ENCODE results near the gene MYO1B.
"Not testable (repeated sequence)": the region's sequence is repeated elsewhere in the genome, so short reads cannot be mapped to it uniquely, and the experiment has no call there.

Gene MYO1B

GRCh38 chr2:191427031-191427430 is 181.8 kb downstream of the MYO1B start:
- no peak for DNase-seq (ENCODE audit: low spot score)
- Mint-ChIP-seq H3K27ac (no peak overlapping the region), H3K36me3 (ENCODE audit: low read depth) (no peaks in the 10 kb centered on the region), H3K27me3 (ENCODE audit: low read depth) (no peaks in the 10 kb centered on the region), H3K4me3 (no peak overlapping the region), H3K4me1 (ENCODE audit: low read depth) (no peaks in the 10 kb centered on the region), H3K9me3 (no peaks in the 10 kb centered on the region)

DNA sequence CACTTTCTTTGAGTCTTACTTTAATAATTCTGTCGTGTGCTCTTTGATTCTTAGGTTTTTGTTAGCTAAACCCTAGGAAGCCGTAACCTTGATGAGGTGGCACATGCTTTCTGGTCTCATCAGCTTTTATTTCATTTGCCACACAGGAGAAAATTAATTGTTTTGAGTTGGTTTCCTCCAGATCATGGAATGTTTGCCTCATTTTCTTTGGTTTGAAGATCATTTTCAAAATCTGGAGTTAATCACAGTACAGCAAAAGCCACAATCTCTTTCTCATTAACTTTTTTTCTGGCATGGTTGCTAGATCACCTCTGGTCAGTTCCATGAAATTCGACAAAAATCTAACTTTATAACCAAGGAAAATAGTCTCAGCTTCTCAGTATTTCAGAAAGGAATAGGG is 182.9 kb downstream of the MYO1B start:
- H3K27ac Mint-ChIP-seq = no peak overlapping the region
- no peaks in the 10 kb centered on the region for H3K27me3 Mint-ChIP-seq (ENCODE audit: low read depth)
- no peaks in the 10 kb centered on the region for H3K4me1 Mint-ChIP-seq (ENCODE audit: low read depth)
- no peak overlapping the region for H3K4me3 Mint-ChIP-seq
- DNase-seq (ENCODE audit: low spot score) = no peak
- no peaks in the 10 kb centered on the region for H3K9me3 Mint-ChIP-seq
- no peaks in the 10 kb centered on the region for H3K36me3 Mint-ChIP-seq (ENCODE audit: low read depth)

DNA sequence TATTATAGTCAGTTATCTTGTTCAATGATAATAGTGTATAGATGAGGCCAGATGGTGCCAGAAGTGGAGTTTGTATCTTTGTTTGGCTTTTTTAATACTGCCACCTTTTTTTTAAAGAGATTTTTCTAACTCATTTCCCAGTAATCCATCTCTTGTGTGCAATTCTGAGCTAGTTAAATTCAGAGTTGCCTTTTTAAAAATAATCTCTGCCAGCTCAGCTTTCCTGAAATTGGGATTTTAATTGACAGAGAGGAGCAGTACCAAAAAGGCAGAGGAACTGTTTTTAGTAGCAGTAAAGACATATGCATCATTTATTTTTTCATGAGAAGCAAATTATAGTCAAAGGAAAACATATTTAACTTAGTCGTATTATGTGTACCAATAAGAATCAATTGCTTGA is 185.3 kb downstream of the MYO1B start:
- Mint-ChIP-seq H3K27ac (no peak overlapping the region), H3K4me3 (no peak overlapping the region), H3K27me3 (ENCODE audit: low read depth) (peaks cover 6% of the 10 kb centered on the region), H3K9me3 (no peaks in the 10 kb centered on the region), H3K4me1 (ENCODE audit: low read depth) (no peaks in the 10 kb centered on the region), H3K36me3 (ENCODE audit: low read depth) (no peaks in the 10 kb centered on the region)
- DNase-seq (ENCODE audit: low spot score) = no peak

- H3K27me3 Mint-ChIP-seq (ENCODE audit: low read depth) = peaks cover 6% of the 10 kb centered on the region
- no peaks in the 10 kb centered on the region for H3K4me1 Mint-ChIP-seq (ENCODE audit: low read depth)
- H3K4me3 Mint-ChIP-seq = no peak overlapping the region
- H3K9me3 Mint-ChIP-seq = no peaks in the 10 kb centered on the region
- no peak for DNase-seq (ENCODE audit: low spot score)
- no peaks in the 10 kb centered on the region for H3K36me3 Mint-ChIP-seq (ENCODE audit: low read depth)
- H3K27ac Mint-ChIP-seq = no peak overlapping the region
These were observed 186.9 kb downstream of the MYO1B start for GRCh38 chr2:191432121-191432520.

DNA sequence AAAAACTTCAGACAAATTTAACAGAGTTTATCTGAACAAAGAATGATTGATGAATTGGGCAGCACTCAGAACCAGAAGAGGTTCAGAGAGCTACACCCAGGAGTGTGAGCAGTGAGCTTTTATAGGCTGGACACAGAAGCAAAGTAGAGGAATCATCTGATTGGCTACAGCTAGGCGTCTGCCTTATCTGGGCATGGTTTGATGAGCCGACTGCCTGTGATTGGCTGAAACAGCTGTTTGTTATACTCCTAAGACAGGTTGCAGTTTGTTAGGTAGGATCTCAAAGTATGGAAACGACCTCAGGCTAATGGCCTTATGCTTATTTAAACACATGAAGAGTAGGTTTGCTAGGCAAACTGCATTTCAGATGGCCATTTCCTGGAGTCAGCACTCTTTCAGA is 188.9 kb downstream of the MYO1B start:
- Mint-ChIP-seq H3K27ac (no peak overlapping the region), H3K36me3 (ENCODE audit: low read depth) (no peaks in the 10 kb centered on the region)

GRCh38 chr2:191435141-191435540 is 189.9 kb downstream of the MYO1B start:
- no peak overlapping the region for H3K4me3 Mint-ChIP-seq
- H3K4me1 Mint-ChIP-seq (ENCODE audit: low read depth) = no peaks in the 10 kb centered on the region
- H3K27ac Mint-ChIP-seq = no peak overlapping the region
- H3K27me3 Mint-ChIP-seq (ENCODE audit: low read depth) = peaks cover 11% of the 10 kb centered on the region
- H3K36me3 Mint-ChIP-seq (ENCODE audit: low read depth) = no peaks in the 10 kb centered on the region
- no peaks in the 10 kb centered on the region for H3K9me3 Mint-ChIP-seq
- DNase-seq (ENCODE audit: low spot score) = no peak

More for the DNA sequence above, 188.9 kb downstream of the MYO1B start:
- H3K27me3 Mint-ChIP-seq (ENCODE audit: low read depth) = peaks cover 11% of the 10 kb centered on the region
- DNase-seq (ENCODE audit: low spot score) = no peak
- H3K4me1 Mint-ChIP-seq (ENCODE audit: low read depth) = no peaks in the 10 kb centered on the region
- no peak overlapping the region for H3K4me3 Mint-ChIP-seq
- no peaks in the 10 kb centered on the region for H3K9me3 Mint-ChIP-seq

DNA sequence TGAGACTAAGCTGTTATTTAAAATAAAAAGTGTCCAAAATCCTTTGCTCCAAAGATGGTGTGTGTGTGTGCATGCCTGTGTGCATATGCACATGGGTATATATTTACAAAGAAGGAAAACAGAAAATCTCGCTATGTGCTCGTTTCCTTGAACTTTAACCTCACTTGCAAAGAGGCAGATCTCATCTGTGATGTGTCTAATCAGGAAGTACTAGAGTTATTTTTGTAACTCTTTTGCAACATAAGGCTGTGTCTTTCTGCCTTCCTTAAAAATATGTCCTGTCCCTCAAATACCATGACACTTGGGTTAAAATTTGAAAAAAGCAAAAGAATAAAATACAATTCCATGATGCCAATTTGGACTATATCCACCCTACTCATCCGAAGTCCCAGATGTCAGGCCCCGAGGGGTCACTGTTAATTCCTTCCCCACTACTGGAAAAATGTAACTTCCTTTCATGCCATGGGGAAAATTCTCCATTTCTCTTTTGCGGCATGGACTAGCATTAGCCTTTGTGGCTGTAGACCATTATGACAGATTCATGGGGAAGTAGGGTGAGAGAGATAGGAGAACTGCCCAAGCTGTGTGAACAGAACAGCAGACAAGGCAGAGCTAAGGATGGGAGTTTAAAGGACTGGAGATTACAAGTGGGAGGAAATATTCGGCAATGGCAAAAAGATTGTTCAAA is 191.3 kb downstream of the MYO1B start:
- Mint-ChIP-seq H3K27ac (no peak overlapping the region), H3K4me3 (no peak overlapping the region), H3K9me3 (no peaks in the 10 kb centered on the region), H3K36me3 (ENCODE audit: low read depth) (no peaks in the 10 kb centered on the region), H3K27me3 (ENCODE audit: low read depth) (peaks cover 11% of the 10 kb centered on the region), H3K4me1 (ENCODE audit: low read depth) (no peaks in the 10 kb centered on the region)
- DNase-seq (ENCODE audit: low spot score) = no peak

DNA sequence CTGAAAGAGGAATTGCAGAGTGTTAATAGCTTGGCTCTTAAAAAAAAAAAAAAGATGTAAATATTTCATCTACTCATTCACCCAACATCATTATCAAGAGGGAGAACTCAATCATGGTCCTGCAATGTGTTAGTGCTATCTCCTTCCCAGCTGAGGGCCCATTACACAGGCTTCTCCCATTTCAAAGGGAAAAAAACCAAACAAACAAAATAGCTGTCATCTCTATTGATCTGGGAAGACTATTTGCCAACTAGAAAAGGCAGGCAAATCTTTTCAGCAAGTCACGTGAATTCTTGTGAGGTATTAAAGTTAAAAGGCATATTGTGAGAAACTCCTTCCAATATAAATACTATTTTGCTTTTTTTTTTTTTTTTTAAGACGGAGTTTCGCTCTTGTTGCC is 194.3 kb downstream of the MYO1B start:
- no peak overlapping the region for H3K27ac Mint-ChIP-seq
- no peaks in the 10 kb centered on the region for H3K4me1 Mint-ChIP-seq (ENCODE audit: low read depth)
- H3K4me3 Mint-ChIP-seq = no peak overlapping the region
- DNase-seq (ENCODE audit: low spot score) = no peak
- no peaks in the 10 kb centered on the region for H3K36me3 Mint-ChIP-seq (ENCODE audit: low read depth)
- H3K9me3 Mint-ChIP-seq = no peaks in the 10 kb centered on the region
- peaks cover 13% of the 10 kb centered on the region for H3K27me3 Mint-ChIP-seq (ENCODE audit: low read depth)

DNA sequence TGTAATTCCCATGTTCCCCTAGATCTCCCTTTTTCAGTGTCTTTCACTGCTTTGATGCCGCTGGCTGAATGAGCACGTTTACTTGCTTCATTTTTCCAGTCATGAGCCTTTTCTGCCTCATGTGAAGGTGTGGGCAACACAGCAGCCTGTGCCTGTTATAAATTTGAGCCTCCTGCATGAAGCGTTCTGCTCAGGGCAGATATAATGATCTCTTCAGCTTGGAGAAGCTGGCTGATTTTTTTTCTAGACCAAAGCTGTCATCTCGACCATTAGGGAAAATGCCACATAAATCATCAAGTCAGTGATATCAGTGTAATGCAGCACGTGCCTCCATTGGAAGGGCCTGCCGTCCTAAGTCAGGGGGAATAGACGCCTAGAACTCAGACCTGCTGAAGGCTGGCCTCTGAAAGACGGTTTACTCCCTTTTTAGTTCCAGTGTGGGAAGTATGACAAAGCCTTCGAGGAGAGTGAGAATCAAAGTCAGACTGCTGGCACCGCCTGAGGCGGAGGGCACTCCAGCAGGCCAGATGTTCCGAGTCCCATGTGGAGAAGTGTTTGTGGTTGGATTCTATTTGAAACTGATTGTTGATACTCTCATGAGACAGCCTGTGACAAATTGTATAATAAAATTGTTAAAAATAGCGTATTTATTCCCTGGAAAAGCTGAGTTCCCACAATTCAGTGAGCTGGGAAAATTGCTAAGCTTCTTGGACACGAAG is 196.5 kb downstream of the MYO1B start:
- no peak for DNase-seq (ENCODE audit: low spot score)
- no peaks in the 10 kb centered on the region for H3K9me3 Mint-ChIP-seq
- no peak overlapping the region for H3K4me3 Mint-ChIP-seq
- peaks cover 15% of the 10 kb centered on the region for H3K27me3 Mint-ChIP-seq (ENCODE audit: low read depth)
- no peaks in the 10 kb centered on the region for H3K36me3 Mint-ChIP-seq (ENCODE audit: low read depth)
- no peaks in the 10 kb centered on the region for H3K4me1 Mint-ChIP-seq (ENCODE audit: low read depth)
- no peak overlapping the region for H3K27ac Mint-ChIP-seq

- Mint-ChIP-seq H3K9me3 (no peaks in the 10 kb centered on the region), H3K27me3 (ENCODE audit: low read depth) (peaks cover 9% of the 10 kb centered on the region), H3K36me3 (ENCODE audit: low read depth) (no peaks in the 10 kb centered on the region), H3K4me1 (ENCODE audit: low read depth) (no peaks in the 10 kb centered on the region), H3K4me3 (no peak overlapping the region), H3K27ac (no peak overlapping the region)
- DNase-seq (ENCODE audit: low spot score) = no peak
These were observed 198.2 kb downstream of the MYO1B start for GRCh38 chr2:191443446-191443845.

GRCh38 chr2:191446910-191447309 is 201.7 kb downstream of the MYO1B start:
- DNase-seq (ENCODE audit: low spot score) = no peak
- Mint-ChIP-seq H3K36me3 (ENCODE audit: low read depth) (no peaks in the 10 kb centered on the region), H3K4me3 (no peak overlapping the region), H3K27me3 (ENCODE audit: low read depth) (peaks cover 11% of the 10 kb centered on the region), H3K27ac (no peak overlapping the region), H3K4me1 (ENCODE audit: low read depth) (no peaks in the 10 kb centered on the region), H3K9me3 (no peaks in the 10 kb centered on the region)

GRCh38 chr2:191451116-191451515 is 205.9 kb downstream of the MYO1B start:
- Mint-ChIP-seq H3K27me3 (ENCODE audit: low read depth) (peaks cover 5% of the 10 kb centered on the region), H3K4me3 (no peak overlapping the region), H3K9me3 (no peaks in the 10 kb centered on the region), H3K27ac (no peak overlapping the region), H3K36me3 (ENCODE audit: low read depth) (no peaks in the 10 kb centered on the region), H3K4me1 (ENCODE audit: low read depth) (no peaks in the 10 kb centered on the region)
- DNase-seq (ENCODE audit: low spot score) = no peak

DNA sequence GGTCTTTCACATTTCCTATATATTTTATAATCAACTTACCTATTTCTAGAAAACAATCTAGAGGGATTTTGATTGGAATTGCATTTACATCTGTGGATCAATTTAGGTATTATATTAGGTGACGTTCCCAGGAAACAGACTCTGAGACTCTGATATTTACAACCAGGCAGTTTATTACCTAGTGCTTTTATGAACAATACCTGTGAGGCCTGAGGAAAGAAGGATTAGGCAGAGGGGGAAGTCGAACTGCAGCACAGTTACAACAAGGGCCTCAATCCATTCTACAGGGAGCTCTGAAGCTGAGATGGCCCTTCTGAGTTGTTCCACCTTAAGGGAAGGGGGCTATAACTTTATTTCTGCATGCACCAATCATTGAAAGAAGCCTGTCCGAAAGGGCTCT is 206.9 kb downstream of the MYO1B start:
- no peak overlapping the region for H3K27ac Mint-ChIP-seq
- no peak overlapping the region for H3K4me3 Mint-ChIP-seq
- peaks cover 2% of the 10 kb centered on the region for H3K27me3 Mint-ChIP-seq (ENCODE audit: low read depth)
- no peaks in the 10 kb centered on the region for H3K4me1 Mint-ChIP-seq (ENCODE audit: low read depth)
- H3K9me3 Mint-ChIP-seq = no peaks in the 10 kb centered on the region
- DNase-seq (ENCODE audit: low spot score) = no peak
- no peaks in the 10 kb centered on the region for H3K36me3 Mint-ChIP-seq (ENCODE audit: low read depth)

DNA sequence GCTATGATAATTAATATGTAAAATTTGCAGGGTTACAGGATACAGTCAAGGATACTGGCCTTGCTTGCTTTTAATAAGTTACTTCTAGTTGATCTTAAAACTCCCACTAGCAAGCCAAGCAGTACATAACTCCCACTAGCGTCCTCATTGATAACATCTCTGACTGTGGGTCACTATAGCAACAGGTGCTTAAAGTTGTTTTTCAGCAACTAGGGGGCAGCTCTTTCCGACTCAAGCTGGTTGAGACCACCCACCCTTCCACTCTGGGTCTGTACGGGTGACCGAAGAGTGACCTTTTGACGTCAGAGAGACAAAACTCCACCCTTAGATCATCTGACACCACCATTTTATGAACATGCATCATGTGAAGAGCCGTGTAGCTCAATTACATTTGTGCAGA is 208.6 kb downstream of the MYO1B start:
- Mint-ChIP-seq H3K4me3 (no peak overlapping the region), H3K4me1 (ENCODE audit: low read depth) (no peaks in the 10 kb centered on the region), H3K36me3 (ENCODE audit: low read depth) (no peaks in the 10 kb centered on the region), H3K27ac (no peak overlapping the region), H3K9me3 (no peaks in the 10 kb centered on the region), H3K27me3 (ENCODE audit: low read depth) (peaks cover 2% of the 10 kb centered on the region)
- no peak for DNase-seq (ENCODE audit: low spot score)

DNA sequence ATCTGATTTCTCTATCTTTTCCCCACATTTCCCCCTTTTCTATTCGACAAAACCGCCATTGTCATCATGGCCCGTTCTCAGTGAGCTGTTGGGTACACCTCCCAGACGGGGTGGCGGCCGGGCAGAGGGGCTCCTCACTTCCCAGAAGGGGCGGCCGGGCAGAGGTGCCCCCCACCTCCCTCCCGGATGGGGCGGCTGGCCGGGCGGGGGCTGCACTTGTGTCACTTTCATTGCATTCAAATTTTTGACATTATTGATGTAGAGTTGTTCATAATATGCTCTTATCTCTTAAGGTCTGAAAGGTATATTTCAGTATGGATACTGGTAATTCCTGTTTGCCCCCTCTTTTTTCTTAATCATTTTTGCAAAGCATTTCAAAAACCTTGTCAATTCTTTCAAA is 211.3 kb downstream of the MYO1B start:
- not testable (repeated sequence) for H3K36me3 Mint-ChIP-seq (ENCODE audit: low read depth); H3K9me3 Mint-ChIP-seq; H3K4me3 Mint-ChIP-seq; H3K27me3 Mint-ChIP-seq (ENCODE audit: low read depth); H3K27ac Mint-ChIP-seq; DNase-seq (ENCODE audit: low spot score); H3K4me1 Mint-ChIP-seq (ENCODE audit: low read depth)
